K562 (cell line): ENCODE measurements around the gene HNRNPDL. TPM values are rescaled to one million over a fixed set of nuclear protein-coding genes. Genes with fewer than 3 reads are reported as not detected.
A peak's percentile ranks its signal among the peaks of the same experiment; 100 is the strongest.

Experiments
- CSDE1 ChIP-seq, 2 experiments: fragments of 450-650 bp; IDR thresholded peaks; 2 replicates each; pipeline ENCODE4 v1.6.1; 2016; ENCODE audit warnings: mild to moderate bottlenecking in 1 of 2
- FOXM1 ChIP-seq, 2 experiments: fragments of 450-650 bp in 1 of 2; sonication (generic) in 1 of 2; formaldehyde crosslinking in 1 of 2; IDR thresholded peaks; 2 replicates each; pipeline versions ENCODE4 v1.6.1 to v1.9.0; 2017 to 2022; ENCODE audit warnings: low read depth in 2 of 2, mild to moderate bottlenecking in 2 of 2, missing genetic modification reagents in 1 of 2, moderate library complexity in 1 of 2
- FOXP1 ChIP-seq: sonication (generic); formaldehyde crosslinking; IDR thresholded peaks from 2 replicates; pipeline ENCODE4 v1.8.0; 2022; ENCODE audit warnings: mild to moderate bottlenecking, missing genetic modification reagents
- PHB ChIP-seq: fragments of 250-450 bp; sonication (Bioruptor Pico); IDR thresholded peaks from 2 replicates; pipeline ENCODE4 v1.5.0; 2021
- SETDB1 ChIP-seq: IDR thresholded peaks from one replicate; pipeline ENCODE4 v1.6.1; 2012; ENCODE audit warnings: low read length, control low read depth, inconsistent platforms
- SIRT6 ChIP-seq: IDR thresholded peaks from one replicate; pipeline ENCODE4 v1.6.1; 2012; ENCODE audit warnings: low read depth, mild to moderate bottlenecking, control low read depth, inconsistent platforms, low read length, moderate library complexity
- ZNF143 ChIP-seq: sonication (generic); formaldehyde crosslinking; IDR thresholded peaks from 2 replicates; pipeline ENCODE4 v1.9.0; 2022; ENCODE audit warnings: mild to moderate bottlenecking, missing genetic modification reagents
- ZNF830 ChIP-seq: fragments of 250-450 bp; sonication (Bioruptor Pico); IDR thresholded peaks from 2 replicates; pipeline ENCODE4 v1.5.0; 2021; ENCODE audit warnings: mild to moderate bottlenecking
- polyA plus RNA-seq, 8 experiments: library from polyadenylated mRNA; depleted of rRNA in 4 of 8; stranded (reverse) in 5 of 8; unstranded in 3 of 8; fragments of >200 nt; fragmentation: Nextera tagmentation in 2 of 8; fragmentation: Illumina TruSeq in 1 of 8; extraction: Ambion mirVana in 2 of 8; extraction: Trizol in 1 of 8; gene quantifications; 2 replicates each; pipeline versions ENCODE4 v1.2.1 to v1.2.3, GENCODE V29; 2011 to 2014; ENCODE audit warnings: inconsistent platforms in 1 of 8, missing spikeins in 1 of 8
- total RNA-seq, 7 experiments: library from RNA; depleted of rRNA in 6 of 7; stranded (reverse); fragments of >200 nt in 6 of 7; fragmentation: Illumina TruSeq in 2 of 7; extraction: Trizol in 2 of 7; gene quantifications; 2 replicates each; pipeline versions ENCODE4 v1.2.1 to v1.2.3, GENCODE V29; 2011 to 2021; ENCODE audit warnings: low replicate concordance in 1 of 7
- TF ChIP-seq, protein P1 (sequence below): fragments of 250-450 bp; sonication (Bioruptor Pico); IDR thresholded peaks from 2 replicates; pipeline ENCODE4 v1.4.0; 2020; ENCODE audit warnings: mild to moderate bottlenecking, moderate library complexity, borderline replicate concordance
- TF ChIP-seq, protein P2 (sequence below): fragments of 450-650 bp; formaldehyde crosslinking; IDR thresholded peaks from 2 replicates; pipeline ENCODE4 v1.4.0; 2022; ENCODE audit warnings: missing genetic modification characterization
- TF ChIP-seq, protein P3 (sequence below): fragments of 250-450 bp; sonication (Bioruptor Pico); IDR thresholded peaks from 2 replicates; pipeline ENCODE4 v1.5.0; 2021
- TF ChIP-seq, protein P4 (sequence below): IDR thresholded peaks from 3 replicates; pipeline ENCODE4 v1.6.1; 2011; ENCODE audit warnings: borderline replicate concordance, mild to moderate bottlenecking, moderate library complexity; ENCODE audit not compliant: insufficient read length; ENCODE audit errors: extremely low read depth

Gene HNRNPDL
- total and polyA plus RNA-seq, 9 of the 15 experiments (the other 6 are each of a cell fraction or from before 2014, with no cell fraction given) = 243 to 652 (median 351) TPM

DNA sequence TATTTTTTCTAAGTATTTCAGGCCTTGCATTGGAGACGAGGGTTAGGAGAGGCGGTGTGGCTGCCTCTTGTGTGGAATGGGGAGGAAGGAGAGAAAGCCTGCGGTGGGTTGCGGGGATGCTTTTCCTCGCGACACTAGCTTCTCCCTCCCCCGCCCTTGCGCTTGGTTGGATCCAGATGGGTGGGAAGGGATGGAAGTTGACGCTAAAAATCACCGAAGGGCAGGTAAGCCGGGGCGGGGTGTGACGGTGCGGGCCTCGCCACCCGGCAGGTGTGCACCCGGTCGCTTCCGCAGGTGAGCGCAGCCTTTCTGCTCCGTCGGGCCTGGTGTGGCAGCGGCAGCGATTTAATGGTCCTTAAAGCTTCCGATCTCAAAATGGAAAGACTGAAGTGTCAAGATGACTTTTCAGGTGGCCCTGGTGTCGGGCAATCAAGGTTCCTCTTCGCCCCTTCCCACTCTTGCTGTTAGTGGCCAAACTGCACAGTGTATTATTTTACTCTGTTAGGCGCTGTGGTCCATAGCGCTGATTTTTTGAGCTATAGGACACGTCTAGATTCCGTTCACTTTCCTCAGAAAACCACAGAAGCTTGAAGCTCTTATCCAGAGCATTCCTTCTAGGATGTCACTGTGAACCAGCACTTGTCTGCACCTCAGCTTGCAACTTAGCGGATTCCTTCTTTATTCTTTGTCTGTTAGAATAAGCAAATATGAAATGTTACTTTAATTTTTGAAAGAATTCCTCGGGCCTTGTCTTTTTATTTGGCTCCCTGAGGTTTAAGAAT lies 893 bp upstream of the HNRNPDL start (continued):
- TF ChIP-seq, protein P1, sequence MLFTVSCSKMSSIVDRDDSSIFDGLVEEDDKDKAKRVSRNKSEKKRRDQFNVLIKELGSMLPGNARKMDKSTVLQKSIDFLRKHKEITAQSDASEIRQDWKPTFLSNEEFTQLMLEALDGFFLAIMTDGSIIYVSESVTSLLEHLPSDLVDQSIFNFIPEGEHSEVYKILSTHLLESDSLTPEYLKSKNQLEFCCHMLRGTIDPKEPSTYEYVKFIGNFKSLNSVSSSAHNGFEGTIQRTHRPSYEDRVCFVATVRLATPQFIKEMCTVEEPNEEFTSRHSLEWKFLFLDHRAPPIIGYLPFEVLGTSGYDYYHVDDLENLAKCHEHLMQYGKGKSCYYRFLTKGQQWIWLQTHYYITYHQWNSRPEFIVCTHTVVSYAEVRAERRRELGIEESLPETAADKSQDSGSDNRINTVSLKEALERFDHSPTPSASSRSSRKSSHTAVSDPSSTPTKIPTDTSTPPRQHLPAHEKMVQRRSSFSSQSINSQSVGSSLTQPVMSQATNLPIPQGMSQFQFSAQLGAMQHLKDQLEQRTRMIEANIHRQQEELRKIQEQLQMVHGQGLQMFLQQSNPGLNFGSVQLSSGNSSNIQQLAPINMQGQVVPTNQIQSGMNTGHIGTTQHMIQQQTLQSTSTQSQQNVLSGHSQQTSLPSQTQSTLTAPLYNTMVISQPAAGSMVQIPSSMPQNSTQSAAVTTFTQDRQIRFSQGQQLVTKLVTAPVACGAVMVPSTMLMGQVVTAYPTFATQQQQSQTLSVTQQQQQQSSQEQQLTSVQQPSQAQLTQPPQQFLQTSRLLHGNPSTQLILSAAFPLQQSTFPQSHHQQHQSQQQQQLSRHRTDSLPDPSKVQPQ = no peak
- TF ChIP-seq, protein P2, sequence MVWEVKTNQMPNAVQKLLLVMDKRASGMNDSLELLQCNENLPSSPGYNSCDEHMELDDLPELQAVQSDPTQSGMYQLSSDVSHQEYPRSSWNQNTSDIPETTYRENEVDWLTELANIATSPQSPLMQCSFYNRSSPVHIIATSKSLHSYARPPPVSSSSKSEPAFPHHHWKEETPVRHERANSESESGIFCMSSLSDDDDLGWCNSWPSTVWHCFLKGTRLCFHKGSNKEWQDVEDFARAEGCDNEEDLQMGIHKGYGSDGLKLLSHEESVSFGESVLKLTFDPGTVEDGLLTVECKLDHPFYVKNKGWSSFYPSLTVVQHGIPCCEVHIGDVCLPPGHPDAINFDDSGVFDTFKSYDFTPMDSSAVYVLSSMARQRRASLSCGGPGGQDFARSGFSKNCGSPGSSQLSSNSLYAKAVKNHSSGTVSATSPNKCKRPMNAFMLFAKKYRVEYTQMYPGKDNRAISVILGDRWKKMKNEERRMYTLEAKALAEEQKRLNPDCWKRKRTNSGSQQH (CRISPR knock-in tag) = 0 out of 2 replicates have a peak, but pooled peaks have one; percentile 21
- TF ChIP-seq, protein P3, sequence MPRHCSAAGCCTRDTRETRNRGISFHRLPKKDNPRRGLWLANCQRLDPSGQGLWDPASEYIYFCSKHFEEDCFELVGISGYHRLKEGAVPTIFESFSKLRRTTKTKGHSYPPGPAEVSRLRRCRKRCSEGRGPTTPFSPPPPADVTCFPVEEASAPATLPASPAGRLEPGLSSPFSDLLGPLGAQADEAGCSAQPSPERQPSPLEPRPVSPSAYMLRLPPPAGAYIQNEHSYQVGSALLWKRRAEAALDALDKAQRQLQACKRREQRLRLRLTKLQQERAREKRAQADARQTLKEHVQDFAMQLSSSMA (CRISPR knock-in tag) = no peak
- no peak for TF ChIP-seq PHB (CRISPR knock-in tag)
- TF ChIP-seq SIRT6 = no peak
- no peak for TF ChIP-seq CSDE1 (IDR thresholded peaks at IDR 0.05)
- TF ChIP-seq ZNF143 (CRISPR knock-in tag) = no peak
- TF ChIP-seq ZNF830 (CRISPR knock-in tag) = no peak
- no peak for TF ChIP-seq FOXP1 (CRISPR knock-in tag)
- no peak for TF ChIP-seq FOXM1 (IDR thresholded peaks at IDR 0.05; ENCODE audit: low read depth)
- no peak for TF ChIP-seq FOXM1 (CRISPR knock-in tag; IDR thresholded peaks at IDR 0.05; ENCODE audit: low read depth)
- no peak for TF ChIP-seq SETDB1
- TF ChIP-seq, protein P4, sequence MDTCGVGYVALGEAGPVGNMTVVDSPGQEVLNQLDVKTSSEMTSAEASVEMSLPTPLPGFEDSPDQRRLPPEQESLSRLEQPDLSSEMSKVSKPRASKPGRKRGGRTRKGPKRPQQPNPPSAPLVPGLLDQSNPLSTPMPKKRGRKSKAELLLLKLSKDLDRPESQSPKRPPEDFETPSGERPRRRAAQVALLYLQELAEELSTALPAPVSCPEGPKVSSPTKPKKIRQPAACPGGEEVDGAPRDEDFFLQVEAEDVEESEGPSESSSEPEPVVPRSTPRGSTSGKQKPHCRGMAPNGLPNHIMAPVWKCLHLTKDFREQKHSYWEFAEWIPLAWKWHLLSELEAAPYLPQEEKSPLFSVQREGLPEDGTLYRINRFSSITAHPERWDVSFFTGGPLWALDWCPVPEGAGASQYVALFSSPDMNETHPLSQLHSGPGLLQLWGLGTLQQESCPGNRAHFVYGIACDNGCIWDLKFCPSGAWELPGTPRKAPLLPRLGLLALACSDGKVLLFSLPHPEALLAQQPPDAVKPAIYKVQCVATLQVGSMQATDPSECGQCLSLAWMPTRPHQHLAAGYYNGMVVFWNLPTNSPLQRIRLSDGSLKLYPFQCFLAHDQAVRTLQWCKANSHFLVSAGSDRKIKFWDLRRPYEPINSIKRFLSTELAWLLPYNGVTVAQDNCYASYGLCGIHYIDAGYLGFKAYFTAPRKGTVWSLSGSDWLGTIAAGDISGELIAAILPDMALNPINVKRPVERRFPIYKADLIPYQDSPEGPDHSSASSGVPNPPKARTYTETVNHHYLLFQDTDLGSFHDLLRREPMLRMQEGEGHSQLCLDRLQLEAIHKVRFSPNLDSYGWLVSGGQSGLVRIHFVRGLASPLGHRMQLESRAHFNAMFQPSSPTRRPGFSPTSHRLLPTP = no peak
